RWPE2 (cell line): Measurements from ENCODE around the gene NEK1.
"Not testable (repeated sequence)": the region's sequence is repeated elsewhere in the genome, so short reads cannot be mapped to it uniquely, and the experiment has no call there.

ENCODE experiments used
- ATAC-seq: fragments of 200-7000 bp; cut with Tn5 transposase; 3 replicates; pipeline ENCODE4 v1.9.1; 2021; ENCODE audit warnings: low read depth
- DNase-seq: peaks from one replicate; pipeline ENCODE4 v3.0.0-alpha.2; 2020; ENCODE audit warnings: low spot score
- H3K27ac ChIP-seq: fragments of 450-650 bp; 2 replicates; pipeline ENCODE4 v1.5.1; 2017; ENCODE audit warnings: mild to moderate bottlenecking; ENCODE audit not compliant: poor library complexity, severe bottlenecking
- H3K27me3 ChIP-seq: fragments of 250-450 bp; sonication (Bioruptor Pico); 2 replicates; pipeline ENCODE4 v1.5.1; 2021; ENCODE audit warnings: mild to moderate bottlenecking, moderate library complexity; ENCODE audit not compliant: insufficient read depth, poor library complexity, severe bottlenecking
- H3K36me3 ChIP-seq: fragments of 250-450 bp; sonication (Bioruptor Pico); 2 replicates; pipeline ENCODE4 v1.5.1; 2020; ENCODE audit warnings: low read depth, mild to moderate bottlenecking, moderate library complexity
- H3K4me1 ChIP-seq: fragments of 250-450 bp; sonication (Bioruptor Pico); 2 replicates; pipeline ENCODE4 v1.5.1; 2021; ENCODE audit warnings: mild to moderate bottlenecking, moderate library complexity; ENCODE audit not compliant: insufficient read depth, poor library complexity, severe bottlenecking
- H3K4me3 ChIP-seq: fragments of 250-450 bp; sonication (Bioruptor Pico); 2 replicates; pipeline ENCODE4 v1.5.1; 2021; ENCODE audit warnings: mild to moderate bottlenecking, moderate library complexity; ENCODE audit not compliant: severe bottlenecking
- H3K9me3 ChIP-seq: fragments of 250-450 bp; sonication (Bioruptor Pico); 2 replicates; pipeline ENCODE4 v1.5.1; 2021; ENCODE audit warnings: mild to moderate bottlenecking, moderate library complexity; ENCODE audit not compliant: severe bottlenecking
- CTCF ChIP-seq: fragments of 450-650 bp; IDR thresholded peaks from one replicate; pipeline ENCODE4 v1.5.1; 2017; ENCODE audit warnings: mild to moderate bottlenecking, moderate library complexity; ENCODE audit not compliant: poor library complexity, severe bottlenecking

The NEK1 gene

GRCh38 chr4:169460081-169460480 lies 152.3 kb downstream of the NEK1 start:
- Histone ChIP-seq H3K27me3 (no peaks in the 10 kb centered on the region), H3K4me1 (no peaks in the 10 kb centered on the region), H3K27ac (no peak overlapping the region), H3K36me3 (0 out of 2 replicates have a peak, but pooled peaks cover 5% of the 10 kb centered on the region), H3K4me3 (no peak overlapping the region), H3K9me3 (no peaks in the 10 kb centered on the region)
- no peak for ATAC-seq
- TF ChIP-seq CTCF: no peak
- DNase-seq: no peak

GRCh38 chr4:169458575-169458974 lies 153.8 kb downstream of the NEK1 start:
- TF ChIP-seq CTCF: no peak
- no peak overlapping the region for H3K27ac ChIP-seq
- no peak overlapping the region for H3K4me3 ChIP-seq
- ATAC-seq: no peak
- no peaks in the 10 kb centered on the region for H3K27me3 ChIP-seq
- DNase-seq: no peak
- no peaks in the 10 kb centered on the region for H3K4me1 ChIP-seq
- 0 out of 2 replicates have a peak, but pooled peaks cover 4% of the 10 kb centered on the region for H3K36me3 ChIP-seq
- no peaks in the 10 kb centered on the region for H3K9me3 ChIP-seq

GRCh38 chr4:169452644-169453043 lies 159.7 kb downstream of the NEK1 start:
- H3K9me3 ChIP-seq, H3K4me3 ChIP-seq, H3K27me3 ChIP-seq, DNase-seq, ATAC-seq, H3K4me1 ChIP-seq, H3K27ac ChIP-seq, H3K36me3 ChIP-seq: not testable (repeated sequence)

- H3K9me3 ChIP-seq, H3K4me3 ChIP-seq, H3K27ac ChIP-seq, ATAC-seq, H3K36me3 ChIP-seq, DNase-seq, H3K27me3 ChIP-seq, H3K4me1 ChIP-seq: not testable (repeated sequence)
These were observed 163.4 kb downstream of the NEK1 start for GRCh38 chr4:169448935-169449334.

GRCh38 chr4:169446824-169447223 lies 165.6 kb downstream of the NEK1 start:
- H3K4me3 ChIP-seq: no peak overlapping the region
- H3K9me3 ChIP-seq: peaks cover 7% of the 10 kb centered on the region

More at GRCh38 chr4:169446824-169447223, 165.6 kb downstream of the NEK1 start:
- H3K4me1 ChIP-seq: no peaks in the 10 kb centered on the region
- ATAC-seq (no peak), DNase-seq (no peak)
- H3K27ac ChIP-seq: no peak overlapping the region
- H3K36me3 ChIP-seq: 0 out of 2 replicates have a peak, but pooled peaks cover 8% of the 10 kb centered on the region
- H3K27me3 ChIP-seq: no peaks in the 10 kb centered on the region
- no peak for TF ChIP-seq CTCF
